Cardiac septum (tissue), 1 donor: ENCODE data around the gene ZNF266. TPM values are rescaled to one million over a fixed set of nuclear protein-coding genes. Genes with fewer than 3 reads are reported as not detected.

Experiments
- DNase-seq: peaks from one replicate; pipeline ENCODE4 v3.0.0-alpha.2; 2020; ENCODE audit warnings: low spot score
- intact Hi-C: fragments of 100-400 bp; cut with DNase I; formaldehyde crosslinking; loops from one replicate; pipeline ENCODE4 v1.14.0; 2022
- long read RNA-seq: library from polyadenylated mRNA; unstranded; transcript quantifications from one replicate; pipeline ENCODE4 v2.0.0, GENCODE V29; 2021
- total RNA-seq: library from RNA; stranded (reverse); fragmentation: NEBNext Ultra II Directional; extraction: Animal tissue kit (Norgen Biotek cat#: 25700); gene quantifications from one replicate; pipeline ENCODE4 v1.2.1, GENCODE V29; 2021
- donor health status: DM: no; HTN: no; CAD: no.

Gene ZNF266
- total RNA-seq = 7.3 TPM
- long read RNA-seq, partial matches to known transcripts = 2 of 16 reads
- long read RNA-seq, other reads (novel, unspliced or antisense) = 10 of 16 reads

- intact Hi-C loops = loop anchor here (5.0 to 10.0 kb wide), 2 partner anchors 113 to 359 kb away; partner anchors contain the start of gene ZNF559
- peak; percentile 94 for DNase-seq
These were observed at the start of gene ZNF266 for GRCh38 chr19:9435279-9436268. TSS of gene ZNF266 (minus strand) at chr19:9435573. CDS start at chr19:9420089, 15,484 bp downstream.

DNA sequence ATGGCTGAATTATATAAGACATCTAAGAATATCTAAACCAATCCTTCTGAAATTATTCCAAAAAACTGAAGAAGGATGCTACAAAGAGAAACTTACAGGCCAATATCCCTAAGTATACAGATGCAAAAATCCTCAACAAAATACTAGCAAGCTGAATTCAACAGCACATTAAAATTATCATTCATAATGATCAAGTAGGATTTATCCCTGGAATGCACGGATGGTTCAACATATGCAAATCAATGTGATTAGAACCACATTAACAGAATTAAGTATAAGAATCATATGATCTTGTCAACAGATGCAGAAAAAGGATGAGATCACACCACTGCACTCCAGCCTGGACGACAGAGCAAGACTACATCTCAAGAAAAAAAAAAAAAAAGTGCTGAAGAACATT, 49.8 kb upstream of the ZNF266 start:
- no peak for DNase-seq
- intact Hi-C loops = no loop called here

- intact Hi-C loops = no loop called here
- no peak for DNase-seq
These were observed 39.6 kb upstream of the ZNF266 start for GRCh38 chr19:9474975-9475374.

DNA sequence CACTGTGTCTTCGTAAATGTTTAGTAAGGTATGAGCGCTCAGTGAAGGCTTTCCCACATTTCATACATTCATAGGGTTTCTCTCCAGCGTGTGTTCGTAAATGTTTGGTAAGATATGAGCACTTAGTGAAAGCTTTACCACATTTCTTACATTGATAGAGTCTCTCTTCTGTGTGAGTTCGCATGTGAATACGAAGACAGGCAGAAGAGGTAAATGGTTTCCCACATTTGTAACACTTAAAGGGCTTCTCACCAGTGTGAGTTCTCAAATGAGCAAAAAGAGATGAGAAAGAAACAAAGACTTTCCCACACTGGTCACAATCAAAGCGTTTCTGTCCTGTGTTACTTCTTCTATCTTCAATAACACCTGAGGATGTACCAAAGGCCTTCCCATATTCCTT, 31.8 kb upstream of the ZNF266 start:
- no peak for DNase-seq
- intact Hi-C loops = no loop called here

DNA sequence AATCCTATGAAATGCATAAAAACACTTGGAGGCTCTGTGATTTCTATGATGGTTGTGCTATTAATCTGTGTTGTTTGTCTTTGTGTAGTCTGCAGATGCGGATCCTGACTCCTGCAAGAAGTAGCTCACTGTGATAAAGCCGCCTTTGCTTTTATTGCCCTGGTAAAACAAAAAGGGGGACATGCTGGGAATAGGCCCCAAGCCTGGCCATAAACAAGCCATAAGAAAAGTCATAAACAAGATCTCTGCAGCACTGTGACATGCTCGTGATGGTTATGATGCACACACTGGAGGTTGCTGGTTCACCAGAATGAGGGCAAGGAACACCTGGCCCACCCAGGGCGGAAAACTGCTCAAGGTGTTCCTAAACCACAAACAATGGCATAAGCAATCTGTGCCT, 26.6 kb upstream of the ZNF266 start:
- no peak for DNase-seq
- intact Hi-C loops = no loop called here

DNA sequence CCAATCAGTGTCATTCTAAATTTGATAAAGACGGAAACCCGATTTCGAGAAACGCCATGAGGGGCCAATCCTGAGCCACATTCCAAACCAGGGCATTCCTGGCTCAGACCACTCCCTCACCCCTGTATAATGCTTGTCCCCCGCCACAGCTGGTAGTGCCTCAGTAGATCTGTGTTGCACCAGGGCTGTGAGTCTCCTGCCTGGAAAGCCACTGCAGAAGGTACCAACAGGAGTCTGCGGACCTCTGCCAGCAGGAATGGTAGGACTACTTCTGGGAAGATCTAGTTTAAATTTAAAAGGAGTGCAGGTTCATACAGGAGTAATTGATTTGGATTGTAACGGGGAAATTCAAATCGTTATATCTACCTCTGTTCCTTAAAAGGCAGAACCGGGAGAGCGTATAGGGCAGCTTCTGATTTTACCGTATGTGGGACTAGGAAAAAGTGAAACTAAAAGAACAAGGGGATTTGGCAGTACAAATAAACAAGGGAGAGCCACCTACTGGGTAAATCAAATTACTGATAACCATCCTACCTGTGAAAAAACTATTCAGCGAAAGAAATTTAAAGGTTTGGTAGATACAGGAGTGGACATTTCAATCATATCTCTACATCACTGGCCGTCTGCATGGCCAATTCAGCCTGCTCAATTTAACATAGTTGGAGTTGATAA, 20.8 kb upstream of the ZNF266 start:
- no peak for DNase-seq
- intact Hi-C loops = no loop called here

DNA sequence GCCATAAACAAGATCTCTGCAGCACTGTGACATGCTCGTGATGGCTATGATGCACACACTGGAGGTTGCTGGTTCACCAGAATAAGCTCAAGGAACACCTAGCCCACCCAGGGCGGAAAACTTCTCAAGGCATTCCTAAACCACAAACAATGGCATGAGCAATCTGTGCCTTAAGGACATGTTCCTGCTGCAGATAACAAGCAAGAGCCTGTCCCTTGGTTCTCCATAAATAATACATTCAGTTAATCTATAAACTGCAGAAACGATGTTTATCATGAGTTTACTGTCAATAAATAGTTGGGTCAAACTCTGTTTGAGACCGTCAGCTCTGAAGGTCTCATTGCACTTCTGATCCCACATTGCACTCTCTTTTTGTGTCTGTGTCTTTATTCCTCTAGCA, 18.6 kb upstream of the ZNF266 start:
- intact Hi-C loops = no loop called here

GRCh38 chr19:9445037-9445436, 9.7 kb upstream of the ZNF266 start:
- no peak for DNase-seq
- intact Hi-C loops = no loop called here

More for the DNA sequence above, 18.6 kb upstream of the ZNF266 start:
- no peak for DNase-seq

GRCh38 chr19:9436358-9436757, 985 bp upstream of the ZNF266 start:
- DNase-seq = no peak
- intact Hi-C loops = loop anchor here (5.0 to 10.0 kb wide), 2 partner anchors 114 to 358 kb away; partner anchors contain the start of gene ZNF559

- DNase-seq = no peak
- intact Hi-C loops = loop anchor here (10.0 kb wide), 1 partner anchor 363 kb away; no protein-coding TSS in a partner anchor
These were observed 3.9 kb downstream of the ZNF266 start for GRCh38 chr19:9431475-9431874.

DNA sequence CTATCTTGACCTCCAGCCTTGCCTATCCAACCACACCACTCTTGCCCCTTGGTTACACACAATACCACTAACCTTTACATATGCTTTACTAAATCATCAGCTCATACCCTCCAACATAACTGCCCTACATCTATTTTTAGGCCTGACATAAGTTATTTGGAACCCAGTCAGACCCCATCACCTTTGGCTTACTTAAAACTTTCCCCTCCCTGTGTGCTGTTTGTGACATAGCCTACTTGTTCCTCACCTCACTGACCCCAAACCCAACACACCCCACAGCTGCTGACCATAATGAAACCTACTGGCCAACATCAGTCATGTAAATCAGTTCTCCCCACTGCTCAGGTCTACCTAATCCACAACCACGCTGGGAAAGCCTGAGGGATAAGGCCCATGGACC, 4.9 kb downstream of the ZNF266 start:
- no peak for DNase-seq
- intact Hi-C loops = loop anchor here (10.0 kb wide), 1 partner anchor 364 kb away; no protein-coding TSS in a partner anchor

DNA sequence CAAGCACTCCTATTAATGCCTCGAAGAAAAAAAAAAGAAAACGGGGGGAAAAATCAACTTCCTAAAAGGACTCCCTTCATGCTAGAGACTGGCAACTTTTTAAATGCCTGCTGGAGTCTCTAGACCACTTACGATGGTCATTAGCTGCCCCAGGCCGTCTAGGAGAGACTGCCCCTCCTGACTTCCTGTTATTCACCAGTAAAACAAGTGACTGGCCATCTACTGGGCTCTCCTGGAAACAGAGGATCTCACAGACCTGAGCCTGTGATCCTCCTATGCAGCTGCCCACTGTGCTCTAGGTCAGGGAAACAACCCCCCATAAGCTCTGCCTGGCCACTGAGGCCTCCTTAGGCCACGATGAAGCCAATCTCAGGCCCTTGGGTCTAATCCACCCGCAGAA, 7.4 kb downstream of the ZNF266 start:
- intact Hi-C loops = no loop called here
- no peak for DNase-seq

DNA sequence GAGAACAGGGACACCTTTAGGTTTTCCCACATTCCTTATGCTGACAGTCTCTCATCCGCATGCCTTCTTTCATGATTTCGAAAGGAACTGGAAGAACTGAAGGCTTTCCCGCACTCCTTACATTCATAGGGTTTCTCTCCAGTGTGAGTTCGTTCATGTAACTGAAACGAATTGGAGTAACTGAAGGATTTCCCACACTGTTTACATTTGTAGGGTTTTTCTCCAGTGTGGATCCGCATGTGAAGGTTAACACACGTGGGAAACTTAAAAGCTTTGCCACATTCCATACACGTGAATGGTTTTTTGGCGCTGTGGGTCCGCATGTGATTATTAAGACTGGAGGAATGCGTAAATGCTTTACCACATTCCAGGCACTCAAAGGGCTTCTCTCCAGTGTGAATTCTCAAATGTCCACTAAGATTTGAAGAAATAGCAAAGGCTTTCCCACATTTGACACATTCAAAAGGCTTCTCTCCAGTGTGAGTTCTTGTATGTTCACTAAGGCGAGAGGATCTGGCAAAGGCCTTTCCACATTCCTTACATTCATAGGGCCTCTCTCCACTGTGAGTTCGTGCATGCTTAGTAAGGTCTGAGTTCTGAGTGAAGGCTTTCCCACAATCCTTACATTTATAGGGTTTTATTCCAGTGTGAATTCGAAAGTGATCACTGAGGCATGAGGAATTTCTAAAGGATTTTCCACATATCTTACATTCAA, 22.0 kb downstream of the ZNF266 start:
- intact Hi-C loops = no loop called here
- no peak for DNase-seq

DNA sequence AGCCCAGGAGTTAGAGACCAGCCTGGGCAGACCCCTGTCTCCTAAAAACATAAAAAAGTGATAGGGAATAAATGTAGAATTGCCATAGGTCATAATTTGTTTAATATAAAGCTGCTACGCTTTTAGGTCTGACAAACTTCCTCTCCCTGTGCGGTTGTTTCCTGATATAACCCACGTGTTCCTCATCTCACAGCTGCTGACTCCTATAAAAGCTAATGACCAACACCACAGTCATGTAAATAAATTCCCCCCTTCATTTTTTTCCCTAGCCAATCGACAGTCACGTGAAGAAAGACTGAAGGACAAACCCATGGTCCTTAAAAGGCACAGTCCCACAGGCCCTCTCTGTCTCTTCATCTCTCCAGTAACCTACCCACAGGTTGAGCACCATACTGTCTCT, 27.5 kb downstream of the ZNF266 start:
- intact Hi-C loops = loop anchor here (5.0 kb wide), 1 partner anchor 86 kb away; the partner anchor contains the start of gene ZNF559

GRCh38 chr19:9406798-9407352, 28.5 kb downstream of the ZNF266 start:
- intact Hi-C loops = loop anchor here (5.0 kb wide), 1 partner anchor 85 kb away; the partner anchor contains the start of gene ZNF559
- DNase-seq = peak; percentile 89

More for the DNA sequence above, 27.5 kb downstream of the ZNF266 start:
- no peak for DNase-seq

DNA sequence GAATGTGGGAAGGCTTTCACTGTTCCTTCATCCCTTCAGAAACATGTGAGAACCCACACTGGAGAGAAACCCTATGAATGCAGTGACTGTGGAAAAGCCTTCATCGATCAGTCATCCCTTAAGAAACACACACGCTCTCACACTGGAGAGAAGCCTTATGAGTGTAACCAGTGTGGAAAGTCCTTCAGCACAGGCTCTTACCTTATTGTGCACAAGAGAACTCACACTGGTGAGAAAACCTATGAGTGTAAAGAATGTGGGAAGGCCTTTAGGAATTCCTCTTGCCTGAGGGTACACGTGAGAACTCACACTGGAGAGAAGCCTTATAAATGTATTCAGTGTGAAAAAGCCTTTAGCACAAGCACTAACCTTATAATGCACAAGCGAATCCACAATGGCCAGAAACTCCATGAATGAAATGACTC, 54.0 kb downstream of the ZNF266 start:
- intact Hi-C loops = no loop called here
- no peak for DNase-seq

GRCh38 chr19:9370738-9371619, 64.4 kb downstream of the ZNF266 start:
- intact Hi-C loops = no loop called here
- no peak for DNase-seq

- DNase-seq = no peak
- intact Hi-C loops = no loop called here
These were observed 72.5 kb downstream of the ZNF266 start, which contains the start of gene ZNF177 for GRCh38 chr19:9362905-9363304. TSS of gene ZNF177 (plus strand) at chr19:9363013. CDS start at chr19:9378312, 15,299 bp downstream.
